ENCODE results near the gene LSG1. TPM values are rescaled to one million over a fixed set of nuclear protein-coding genes. Genes with fewer than 3 reads are reported as not detected.

The LSG1 gene
- total RNA-seq, 1 donor from 2014 or later, result 20.9 TPM

DNA sequence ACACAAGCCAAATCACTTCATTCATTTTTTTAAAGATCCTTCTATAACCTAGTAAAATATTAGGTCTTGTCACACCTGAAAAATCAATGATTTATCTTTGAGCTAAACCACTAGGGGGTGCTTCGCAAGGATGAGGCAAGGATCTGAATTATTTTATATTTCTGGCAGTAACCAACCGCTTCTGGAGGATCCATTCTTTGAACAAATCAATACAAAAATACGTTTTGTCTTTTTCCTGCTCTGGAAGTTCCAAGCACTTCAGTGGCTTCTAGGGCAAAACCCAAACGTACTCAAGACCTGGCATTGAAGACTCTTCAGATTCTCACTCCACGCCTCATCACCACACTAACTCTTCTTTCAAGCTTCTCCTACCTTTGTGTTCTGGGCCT is 486 bp downstream of the LSG1 start:
- intact Hi-C loops (cut with DNase I), result no loop called here
- peak; percentile 4 for ATAC-seq
- no peak for DNase-seq (ENCODE audit: missing footprints)

DNA sequence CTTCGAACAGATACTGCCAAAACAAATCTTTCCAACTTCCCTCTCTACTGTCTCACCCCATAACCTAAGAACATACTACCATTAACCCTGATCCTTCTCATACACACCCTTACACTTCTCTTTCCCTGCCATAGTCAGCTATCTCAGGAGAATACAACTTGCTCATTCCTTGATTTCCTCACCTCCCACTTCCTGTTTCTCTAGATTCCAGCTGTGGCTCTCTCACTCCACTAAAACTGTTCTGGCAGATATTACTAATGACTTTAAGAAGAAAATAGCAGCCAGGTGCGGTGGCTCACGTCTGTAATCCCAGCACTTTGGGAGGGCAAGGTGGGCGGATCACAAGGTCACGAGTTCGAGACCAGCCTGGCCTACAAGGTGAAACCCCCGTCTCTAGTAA is 4.6 kb downstream of the LSG1 start:
- ATAC-seq (no peak), DNase-seq (ENCODE audit: missing footprints) (no peak)
- intact Hi-C loops (cut with DNase I), result no loop called here

- intact Hi-C loops (cut with DNase I), result no loop called here
- DNase-seq (ENCODE audit: missing footprints) (no peak), ATAC-seq (no peak)
Observed at GRCh38 chr3:194664857-194665256, 7.1 kb downstream of the LSG1 start.

DNA sequence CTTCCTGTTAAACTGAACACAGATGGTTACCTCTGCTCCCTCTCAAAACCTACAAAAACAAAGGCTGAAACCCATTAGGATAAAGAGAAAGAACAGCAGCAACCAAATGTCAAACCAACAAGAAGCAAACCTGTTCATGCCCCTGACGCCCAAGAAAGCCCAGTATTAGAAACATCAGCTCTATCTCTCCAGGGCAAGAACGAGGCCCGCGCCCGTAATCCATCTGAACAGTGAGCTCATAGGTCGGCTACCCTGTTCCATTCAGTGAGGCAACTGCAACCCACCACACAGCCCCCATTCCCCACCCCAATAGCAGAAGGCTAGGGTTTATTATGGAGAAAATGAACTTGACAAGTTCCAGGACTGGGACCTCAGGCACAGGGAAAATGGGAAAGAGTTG is 10.0 kb downstream of the LSG1 start:
- intact Hi-C loops (cut with DNase I), result no loop called here
- no peak for DNase-seq (ENCODE audit: missing footprints)
- no peak for ATAC-seq

GRCh38 chr3:194661374-194661773 is 10.6 kb downstream of the LSG1 start:
- intact Hi-C loops (cut with DNase I), result no loop called here
- ATAC-seq, result no peak

GRCh38 chr3:194659778-194660177 is 12.2 kb downstream of the LSG1 start:
- no peak for ATAC-seq
- intact Hi-C loops (cut with DNase I), result no loop called here
- DNase-seq (ENCODE audit: missing footprints), result no peak

More at GRCh38 chr3:194661374-194661773, 10.6 kb downstream of the LSG1 start:
- no peak for DNase-seq (ENCODE audit: missing footprints)

DNA sequence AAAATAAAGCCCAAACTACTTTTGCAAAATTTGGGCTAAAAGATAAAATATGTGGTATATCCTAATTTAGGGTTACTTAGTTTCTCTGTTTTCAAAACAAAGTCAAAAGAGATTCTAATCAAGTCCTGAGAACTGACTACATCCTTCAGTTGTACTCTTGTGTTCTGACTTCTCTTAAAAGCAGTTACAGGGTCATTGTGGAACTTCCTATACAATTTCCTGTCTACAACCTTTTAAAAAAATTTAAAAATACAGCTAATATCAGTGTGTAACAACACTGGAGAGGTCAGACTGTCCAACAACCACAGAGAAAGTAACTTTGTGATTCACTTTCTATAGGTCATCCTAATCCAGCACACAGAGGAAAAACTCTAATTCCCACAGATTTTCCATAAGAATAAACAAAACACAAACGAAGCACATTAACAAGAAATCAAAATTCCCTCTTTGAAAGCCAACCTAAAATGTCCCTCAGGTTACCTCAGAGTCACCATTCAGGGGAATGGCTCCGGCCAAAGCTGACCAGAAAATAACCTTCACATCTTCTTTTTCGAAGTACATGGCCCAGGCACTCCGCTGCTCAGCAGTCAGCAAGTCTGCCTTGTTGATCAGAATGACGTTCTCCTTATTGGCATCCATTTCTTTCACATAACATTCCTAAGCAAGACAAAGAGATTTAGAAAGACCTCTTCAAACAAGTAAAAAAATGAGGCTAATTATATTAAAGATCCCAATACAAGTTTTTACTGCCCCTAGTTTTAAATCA is 13.3 kb downstream of the LSG1 start:
- intact Hi-C loops (cut with DNase I), result no loop called here
- ATAC-seq (no peak), DNase-seq (ENCODE audit: missing footprints) (no peak)

DNA sequence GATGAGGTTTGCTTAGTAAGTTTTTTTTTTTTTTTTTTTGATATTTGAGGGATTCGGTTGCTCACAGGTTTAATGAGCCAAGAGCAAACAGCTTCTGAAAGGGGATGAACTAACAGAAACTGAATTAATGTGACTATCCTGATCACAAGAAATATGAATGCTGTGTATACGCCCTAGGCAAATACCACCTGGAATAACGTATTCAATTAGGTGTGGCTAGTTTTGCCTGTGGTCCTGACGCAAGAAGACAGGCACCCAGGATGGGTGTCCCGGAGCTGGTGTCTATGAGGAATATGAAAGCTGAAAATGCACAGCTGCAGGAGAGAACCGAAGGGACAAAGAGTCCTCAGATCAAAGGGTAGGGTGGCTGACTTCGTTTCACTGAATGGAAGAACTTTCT is 14.6 kb downstream of the LSG1 start:
- DNase-seq (ENCODE audit: missing footprints) (no peak), ATAC-seq (no peak)
- intact Hi-C loops (cut with DNase I), result no loop called here

GRCh38 chr3:194654443-194654842 is 17.5 kb downstream of the LSG1 start:
- ATAC-seq, result no peak
- DNase-seq (ENCODE audit: missing footprints), result no peak
- intact Hi-C loops (cut with DNase I), result loop anchor here (5.0 kb wide), 1 partner anchor 527 kb away; no protein-coding TSS in a partner anchor

DNA sequence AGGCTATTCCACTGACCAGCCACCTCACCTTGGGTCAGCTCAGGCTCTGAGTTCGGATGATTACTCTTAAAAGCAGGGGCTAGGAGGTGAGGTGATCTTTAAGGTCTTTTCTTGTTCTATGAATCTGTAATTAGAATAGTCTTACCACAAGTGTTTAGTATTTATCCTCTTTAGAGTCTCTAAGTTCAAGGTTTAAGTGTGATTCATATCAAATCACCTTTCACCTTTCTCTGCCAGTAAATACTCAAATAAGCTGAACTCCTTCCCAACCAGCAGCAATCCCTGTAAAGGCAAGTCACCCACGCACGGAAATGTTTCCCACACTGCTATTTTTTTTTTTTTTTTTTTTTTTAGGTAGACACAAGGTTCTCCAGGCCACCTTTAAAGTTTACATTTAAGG is 24.2 kb downstream of the LSG1 start:
- intact Hi-C loops (cut with DNase I), result no loop called here
- no peak for DNase-seq (ENCODE audit: missing footprints)
- ATAC-seq, result no peak

- intact Hi-C loops (cut with DNase I), result no loop called here
- DNase-seq (ENCODE audit: missing footprints) (no peak), ATAC-seq (no peak)
Observed at GRCh38 chr3:194642769-194643168, 29.2 kb downstream of the LSG1 start.

- ATAC-seq (no peak), DNase-seq (ENCODE audit: missing footprints) (no peak)
- intact Hi-C loops (cut with DNase I), result no loop called here
Observed at GRCh38 chr3:194640829-194641228, 31.2 kb downstream of the LSG1 start.

GRCh38 chr3:194638991-194639605 is 32.9 kb downstream of the LSG1 start:
- intact Hi-C loops (cut with DNase I), result no loop called here
- DNase-seq (ENCODE audit: missing footprints), result no peak
- ATAC-seq, result no peak

GRCh38 chr3:194637541-194638400 is 34.2 kb downstream of the LSG1 start:
- intact Hi-C loops (cut with DNase I), result no loop called here
- no peak for DNase-seq (ENCODE audit: missing footprints)
- ATAC-seq, result no peak

- intact Hi-C loops (cut with DNase I), result no loop called here
- ATAC-seq (no peak), DNase-seq (ENCODE audit: missing footprints) (no peak)
Observed at GRCh38 chr3:194637066-194637465, 34.9 kb downstream of the LSG1 start.

- peak; percentile 89 for DNase-seq (ENCODE audit: missing footprints)
- ATAC-seq, result peak; percentile 91
- intact Hi-C loops (cut with DNase I), result no loop called here
Observed at GRCh38 chr3:194633349-194634004, 38.5 kb downstream of the LSG1 start, which contains the start of gene TMEM44. TSS of gene TMEM44 (minus strand) at chr3:194633419. CDS start at chr3:194633215, 204 bp downstream.

DNA sequence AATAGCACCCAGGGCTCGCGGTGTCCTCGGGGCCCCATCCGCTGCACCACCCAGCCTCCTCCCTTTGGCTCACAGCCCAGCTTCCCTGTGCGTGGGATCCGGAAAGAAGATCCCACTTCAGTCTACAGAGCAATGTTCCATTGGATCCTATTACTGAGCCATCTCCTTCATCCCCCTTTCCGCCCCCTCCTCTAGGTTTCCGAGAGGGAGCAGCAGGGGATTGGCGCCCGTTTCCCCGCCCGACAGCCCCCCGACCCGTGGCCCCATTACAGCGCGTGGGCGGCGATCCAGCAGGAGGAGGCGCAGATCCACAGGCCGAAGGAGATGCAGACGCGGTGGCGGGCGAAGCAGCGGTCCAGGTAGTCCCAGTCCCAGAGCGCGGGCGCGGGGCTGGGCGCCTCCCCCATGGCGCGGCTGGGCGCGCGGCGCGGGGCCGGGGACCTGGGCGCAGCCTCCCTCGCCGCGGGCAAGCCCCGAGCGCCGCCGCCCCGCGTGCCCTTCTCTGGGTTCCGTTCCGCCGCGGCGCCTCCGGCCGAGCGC is 39.1 kb downstream of the LSG1 start:
- intact Hi-C loops (cut with DNase I), result no loop called here
- DNase-seq (ENCODE audit: missing footprints), result peak; percentile 70
- peak; percentile 24 for ATAC-seq

- intact Hi-C loops (cut with DNase I), result no loop called here
- ATAC-seq (no peak), DNase-seq (ENCODE audit: missing footprints) (no peak)
Observed at GRCh38 chr3:194632226-194632808, 39.7 kb downstream of the LSG1 start.

Measured in Right ventricle myocardium inferior (tissue), 1 donor.